Glutamatergic neuron (in vitro differentiated cells): ENCODE measurements around the gene MS4A6E. TPM values are rescaled to one million over a fixed set of nuclear protein-coding genes. Genes with fewer than 3 reads are reported as not detected.

ENCODE experiments used
- DNase-seq: peaks from one replicate; pipeline ENCODE4 v3.0.0; 2022
- H3K27ac Mint-ChIP-seq: one replicate; pipeline ENCODE4 v1.8.0; 2020; ENCODE audit warnings: mild to moderate bottlenecking, mixed read lengths, inconsistent platforms; ENCODE audit not compliant: unreplicated experiment
- H3K27me3 Mint-ChIP-seq: one replicate; pipeline ENCODE4 v1.8.0; 2020; ENCODE audit warnings: mild to moderate bottlenecking, moderate library complexity, mixed read lengths, inconsistent platforms; ENCODE audit not compliant: unreplicated experiment
- H3K36me3 Mint-ChIP-seq: one replicate; pipeline ENCODE4 v1.8.0; 2020; ENCODE audit warnings: mild to moderate bottlenecking, mixed read lengths, inconsistent platforms; ENCODE audit not compliant: unreplicated experiment
- H3K4me1 Mint-ChIP-seq: one replicate; pipeline ENCODE4 v1.8.0; 2020; ENCODE audit warnings: mild to moderate bottlenecking, low read depth, mixed read lengths, inconsistent platforms; ENCODE audit not compliant: unreplicated experiment
- H3K4me3 Mint-ChIP-seq: one replicate; pipeline ENCODE4 v1.8.0; 2020; ENCODE audit warnings: mild to moderate bottlenecking, mixed read lengths, inconsistent platforms; ENCODE audit not compliant: unreplicated experiment
- H3K9me3 Mint-ChIP-seq: one replicate; pipeline ENCODE4 v1.8.0; 2020; ENCODE audit warnings: mild to moderate bottlenecking, moderate library complexity, mixed read lengths, inconsistent platforms; ENCODE audit not compliant: unreplicated experiment
- total RNA-seq: library from RNA; stranded (reverse); fragmentation: NEBNext Ultra II Directional; extraction: Animal tissue kit (Norgen Biotek cat#: 25700); gene quantifications from one replicate; pipeline ENCODE4 v1.2.1, GENCODE V29; 2021; ENCODE audit not compliant: unreplicated experiment
- TF ChIP-seq, protein P1 (sequence below): fragments of 200-600 bp; sonication (generic); IDR thresholded peaks from one replicate; pipeline ENCODE4 v1.5.0; 2021; ENCODE audit not compliant: partially characterized antibody, unreplicated experiment

The MS4A6E gene
- total RNA-seq, 1 donor from 2014 or later, result not detected

GRCh38 chr11:60332846-60333245, 5.8 kb downstream of the MS4A6E start:
- no peak overlapping the region for H3K4me3 Mint-ChIP-seq
- no peak for DNase-seq
- H3K4me1 Mint-ChIP-seq, result no peaks in the 10 kb centered on the region
- no peaks in the 10 kb centered on the region for H3K27me3 Mint-ChIP-seq
- TF ChIP-seq, protein P1, sequence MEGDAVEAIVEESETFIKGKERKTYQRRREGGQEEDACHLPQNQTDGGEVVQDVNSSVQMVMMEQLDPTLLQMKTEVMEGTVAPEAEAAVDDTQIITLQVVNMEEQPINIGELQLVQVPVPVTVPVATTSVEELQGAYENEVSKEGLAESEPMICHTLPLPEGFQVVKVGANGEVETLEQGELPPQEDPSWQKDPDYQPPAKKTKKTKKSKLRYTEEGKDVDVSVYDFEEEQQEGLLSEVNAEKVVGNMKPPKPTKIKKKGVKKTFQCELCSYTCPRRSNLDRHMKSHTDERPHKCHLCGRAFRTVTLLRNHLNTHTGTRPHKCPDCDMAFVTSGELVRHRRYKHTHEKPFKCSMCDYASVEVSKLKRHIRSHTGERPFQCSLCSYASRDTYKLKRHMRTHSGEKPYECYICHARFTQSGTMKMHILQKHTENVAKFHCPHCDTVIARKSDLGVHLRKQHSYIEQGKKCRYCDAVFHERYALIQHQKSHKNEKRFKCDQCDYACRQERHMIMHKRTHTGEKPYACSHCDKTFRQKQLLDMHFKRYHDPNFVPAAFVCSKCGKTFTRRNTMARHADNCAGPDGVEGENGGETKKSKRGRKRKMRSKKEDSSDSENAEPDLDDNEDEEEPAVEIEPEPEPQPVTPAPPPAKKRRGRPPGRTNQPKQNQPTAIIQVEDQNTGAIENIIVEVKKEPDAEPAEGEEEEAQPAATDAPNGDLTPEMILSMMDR, result no peak
- no peaks in the 10 kb centered on the region for H3K9me3 Mint-ChIP-seq
- no peaks in the 10 kb centered on the region for H3K36me3 Mint-ChIP-seq
- no peak overlapping the region for H3K27ac Mint-ChIP-seq

- H3K4me1 Mint-ChIP-seq, result no peaks in the 10 kb centered on the region
- no peak overlapping the region for H3K4me3 Mint-ChIP-seq
- TF ChIP-seq, protein P1, result peak; percentile 94
- no peaks in the 10 kb centered on the region for H3K27me3 Mint-ChIP-seq
- DNase-seq, result peak; percentile 78
- H3K9me3 Mint-ChIP-seq, result no peaks in the 10 kb centered on the region
- no peaks in the 10 kb centered on the region for H3K36me3 Mint-ChIP-seq
- H3K27ac Mint-ChIP-seq, result no peak overlapping the region
These were observed 7.1 kb downstream of the MS4A6E start for GRCh38 chr11:60334005-60334620.

- Mint-ChIP-seq H3K36me3 (no peaks in the 10 kb centered on the region), H3K27ac (no peak overlapping the region), H3K4me1 (no peaks in the 10 kb centered on the region), H3K27me3 (no peaks in the 10 kb centered on the region), H3K4me3 (no peak overlapping the region), H3K9me3 (no peaks in the 10 kb centered on the region)
- no peak for DNase-seq
- TF ChIP-seq, protein P1, result no peak
These were observed 9.8 kb downstream of the MS4A6E start for GRCh38 chr11:60336767-60337391.

- TF ChIP-seq, protein P1, result no peak
- Mint-ChIP-seq H3K36me3 (no peaks in the 10 kb centered on the region), H3K27ac (no peak overlapping the region), H3K4me3 (no peak overlapping the region), H3K4me1 (no peaks in the 10 kb centered on the region), H3K9me3 (no peaks in the 10 kb centered on the region), H3K27me3 (no peaks in the 10 kb centered on the region)
- no peak for DNase-seq
These were observed 11.0 kb downstream of the MS4A6E start for GRCh38 chr11:60338053-60338452.

DNA sequence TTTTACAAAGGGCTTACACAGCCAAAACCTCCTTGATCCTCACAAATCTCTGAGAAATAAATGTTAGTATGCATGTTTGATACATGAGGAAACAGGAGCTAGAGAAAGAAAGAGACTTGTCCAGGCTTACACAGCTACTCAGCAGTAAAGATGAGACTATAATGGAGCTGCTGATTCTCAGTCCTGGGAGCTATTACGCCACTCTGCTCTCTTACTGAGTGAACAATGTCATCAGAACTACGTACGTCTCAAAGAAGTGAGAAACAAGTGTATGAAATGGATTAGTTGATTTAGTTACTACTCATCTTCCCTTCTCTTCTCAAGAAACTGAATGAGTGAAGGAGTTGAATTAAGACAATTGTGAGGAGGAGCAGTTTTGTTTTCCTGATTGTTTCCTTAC, 12.3 kb downstream of the MS4A6E start:
- no peak for DNase-seq
- Mint-ChIP-seq H3K4me3 (no peak overlapping the region), H3K36me3 (no peaks in the 10 kb centered on the region), H3K27me3 (no peaks in the 10 kb centered on the region), H3K9me3 (no peaks in the 10 kb centered on the region), H3K27ac (no peak overlapping the region), H3K4me1 (no peaks in the 10 kb centered on the region)
- TF ChIP-seq, protein P1, result no peak
